Subcutaneous adipose tissue (tissue), 4 donors: ENCODE results near the gene ETS1. TPM values are rescaled to one million over a fixed set of nuclear protein-coding genes. Genes with fewer than 3 reads are reported as not detected.

Source experiments
- total RNA-seq, 4 donors: library from RNA; depleted of rRNA; stranded (reverse); fragments of >200 nt; gene quantifications; one replicate each; pipeline ENCODE4 v1.1.0, GENCODE V29; 2016
- TF ChIP-seq, protein P1 (sequence below): fragments of 450-650 bp; IDR thresholded peaks from one replicate; pipeline ENCODE4 v1.5.1; 2016; ENCODE audit warnings: low read depth, mild to moderate bottlenecking, control low read depth, antibody characterized with exemption, moderate library complexity

The ETS1 gene
- total RNA-seq, 4 donors from 2014 or later, result 57.6 to 149 (median 96.7) TPM

DNA sequence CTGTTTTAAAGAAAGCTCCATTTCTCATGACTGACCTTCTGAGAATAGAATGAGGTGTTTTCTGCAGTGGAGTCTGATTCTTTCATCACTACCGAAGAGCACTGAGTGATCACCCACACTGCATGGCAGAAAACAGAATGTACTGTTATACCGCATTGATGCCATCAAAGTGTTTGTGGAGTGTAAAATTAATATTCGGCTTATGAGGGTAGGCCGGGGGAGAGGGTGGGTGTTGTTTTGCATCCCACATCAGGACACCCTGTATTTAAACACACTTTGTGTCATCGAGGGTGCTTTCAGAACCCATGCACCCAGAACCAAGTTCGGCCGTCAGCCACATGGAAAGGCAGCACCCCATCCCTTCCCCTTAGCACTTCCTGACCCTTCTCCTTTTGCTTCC is 41.3 kb upstream of the ETS1 start:
- TF ChIP-seq, protein P1, sequence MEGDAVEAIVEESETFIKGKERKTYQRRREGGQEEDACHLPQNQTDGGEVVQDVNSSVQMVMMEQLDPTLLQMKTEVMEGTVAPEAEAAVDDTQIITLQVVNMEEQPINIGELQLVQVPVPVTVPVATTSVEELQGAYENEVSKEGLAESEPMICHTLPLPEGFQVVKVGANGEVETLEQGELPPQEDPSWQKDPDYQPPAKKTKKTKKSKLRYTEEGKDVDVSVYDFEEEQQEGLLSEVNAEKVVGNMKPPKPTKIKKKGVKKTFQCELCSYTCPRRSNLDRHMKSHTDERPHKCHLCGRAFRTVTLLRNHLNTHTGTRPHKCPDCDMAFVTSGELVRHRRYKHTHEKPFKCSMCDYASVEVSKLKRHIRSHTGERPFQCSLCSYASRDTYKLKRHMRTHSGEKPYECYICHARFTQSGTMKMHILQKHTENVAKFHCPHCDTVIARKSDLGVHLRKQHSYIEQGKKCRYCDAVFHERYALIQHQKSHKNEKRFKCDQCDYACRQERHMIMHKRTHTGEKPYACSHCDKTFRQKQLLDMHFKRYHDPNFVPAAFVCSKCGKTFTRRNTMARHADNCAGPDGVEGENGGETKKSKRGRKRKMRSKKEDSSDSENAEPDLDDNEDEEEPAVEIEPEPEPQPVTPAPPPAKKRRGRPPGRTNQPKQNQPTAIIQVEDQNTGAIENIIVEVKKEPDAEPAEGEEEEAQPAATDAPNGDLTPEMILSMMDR, result no peak

DNA sequence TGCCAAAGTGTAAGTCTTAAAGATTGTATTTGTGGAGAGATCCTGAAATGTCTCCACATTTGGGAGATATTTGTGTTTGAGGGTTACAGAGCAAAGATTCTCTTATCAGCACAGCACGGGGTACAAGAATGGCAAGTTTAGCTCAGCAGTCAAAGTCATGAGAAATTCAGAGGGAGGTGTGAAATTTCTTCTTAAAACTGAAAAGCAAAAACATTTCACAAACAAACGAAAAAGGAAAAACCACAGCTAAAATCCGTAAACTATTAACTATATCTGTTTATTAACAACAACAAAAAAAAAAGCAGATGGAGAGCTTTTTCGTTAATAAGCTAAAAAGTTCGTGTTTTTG is 40.9 kb upstream of the ETS1 start:
- TF ChIP-seq, protein P1, result no peak

DNA sequence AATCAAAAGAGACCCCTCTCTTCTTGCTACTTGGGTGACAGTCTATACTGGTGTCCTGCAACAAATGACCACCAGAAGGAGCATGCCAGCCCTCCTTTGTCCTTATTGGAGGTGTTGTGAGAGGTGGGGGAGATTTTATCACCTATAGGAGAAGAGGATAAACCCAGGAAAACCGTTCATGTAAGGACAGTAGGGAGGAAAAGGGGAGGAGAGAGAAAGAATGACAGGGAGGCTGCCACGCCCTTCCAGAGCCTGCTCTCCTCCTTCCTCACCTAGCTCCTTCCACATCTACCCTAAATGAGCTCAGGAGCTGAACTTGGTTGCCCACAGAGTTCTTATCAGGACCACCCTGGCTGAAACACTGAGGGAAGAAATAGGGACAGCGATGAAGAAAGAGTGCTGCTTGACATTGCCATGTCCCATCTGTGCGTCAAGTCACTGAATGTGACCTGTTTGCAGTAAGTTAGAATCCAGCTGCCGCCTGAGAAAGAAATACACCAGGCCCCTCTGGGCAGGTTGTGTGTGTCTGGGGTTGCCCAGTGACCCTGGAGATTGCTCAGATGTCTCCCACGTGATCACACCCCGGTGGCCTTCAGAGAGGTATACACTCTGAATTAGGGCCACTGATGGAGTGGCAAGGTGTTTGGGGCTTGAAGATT is 40.4 kb upstream of the ETS1 start:
- TF ChIP-seq, protein P1, result no peak

DNA sequence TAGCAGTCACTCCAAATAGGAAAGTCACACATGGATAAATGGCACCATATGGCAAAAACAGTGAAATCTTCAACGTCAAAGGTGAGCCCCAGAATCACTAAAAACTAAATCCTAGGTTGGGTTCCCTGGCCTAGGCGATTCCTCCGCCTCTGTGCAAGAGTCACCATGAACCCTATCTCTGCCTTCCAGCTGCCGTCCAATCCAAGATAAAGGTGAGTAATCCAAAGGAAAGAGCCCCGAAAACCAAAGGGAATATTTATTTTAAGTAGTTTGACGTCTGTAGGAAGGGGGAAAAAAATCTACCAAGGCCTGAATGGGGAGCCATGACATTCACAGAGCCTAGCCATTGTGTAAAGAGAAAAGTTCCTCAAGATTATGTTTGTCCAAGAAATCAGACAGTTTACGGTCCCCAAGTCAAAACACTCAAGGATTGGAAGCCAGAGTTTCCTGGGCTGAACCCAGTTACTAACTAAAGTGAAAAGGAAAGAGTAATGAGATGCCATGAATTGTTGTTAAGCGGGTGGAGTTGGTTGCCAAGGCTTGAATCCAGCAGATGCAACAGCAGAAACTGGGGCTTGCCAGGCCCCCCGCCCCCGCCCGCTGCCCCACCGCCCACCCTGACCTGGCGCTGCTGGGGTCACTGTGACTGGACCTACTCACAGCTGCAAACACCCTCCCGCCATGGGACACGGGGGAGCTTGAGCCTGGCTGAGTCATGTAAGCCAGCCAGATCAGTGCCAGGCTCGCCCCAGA is 39.7 kb upstream of the ETS1 start:
- TF ChIP-seq, protein P1, result no peak

DNA sequence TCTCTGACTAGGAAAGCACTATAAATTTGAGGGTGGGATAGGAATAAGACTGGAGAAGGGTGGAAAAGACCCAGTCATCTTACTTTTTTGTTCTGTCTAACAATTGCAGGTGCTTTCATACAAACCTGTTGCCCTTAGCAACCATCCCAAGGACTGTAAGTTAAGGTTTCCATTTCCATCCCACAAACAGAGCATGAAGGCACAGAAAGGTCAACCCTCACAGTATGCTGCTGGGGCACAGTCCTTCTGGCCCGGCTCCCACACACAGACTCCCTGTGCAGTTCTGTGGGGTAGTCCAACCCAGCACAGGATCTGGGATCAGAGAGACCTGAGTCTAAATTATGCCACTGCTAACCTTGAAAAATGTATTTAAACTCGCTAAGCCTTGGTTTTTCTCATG is 38.4 kb upstream of the ETS1 start:
- TF ChIP-seq, protein P1, result no peak

DNA sequence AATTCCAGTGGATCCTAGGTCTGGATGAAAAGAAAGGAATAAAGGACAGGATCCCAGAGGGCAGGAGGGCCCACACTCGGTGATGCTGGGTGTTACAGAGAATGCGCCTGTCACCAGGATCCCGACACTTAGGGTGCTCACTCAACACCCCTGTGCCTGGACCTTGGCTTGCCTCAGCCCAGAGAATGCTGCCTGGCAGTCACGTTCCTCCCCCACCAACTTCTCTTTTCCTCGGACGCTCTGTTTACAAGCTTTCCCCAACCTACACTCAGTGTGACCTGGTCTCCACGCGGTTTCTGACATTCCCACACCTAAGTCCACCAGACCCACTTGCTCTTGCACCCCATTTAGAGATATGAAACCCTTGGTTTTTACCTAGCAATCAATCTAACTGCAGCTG is 38.0 kb upstream of the ETS1 start:
- TF ChIP-seq, protein P1, result no peak

DNA sequence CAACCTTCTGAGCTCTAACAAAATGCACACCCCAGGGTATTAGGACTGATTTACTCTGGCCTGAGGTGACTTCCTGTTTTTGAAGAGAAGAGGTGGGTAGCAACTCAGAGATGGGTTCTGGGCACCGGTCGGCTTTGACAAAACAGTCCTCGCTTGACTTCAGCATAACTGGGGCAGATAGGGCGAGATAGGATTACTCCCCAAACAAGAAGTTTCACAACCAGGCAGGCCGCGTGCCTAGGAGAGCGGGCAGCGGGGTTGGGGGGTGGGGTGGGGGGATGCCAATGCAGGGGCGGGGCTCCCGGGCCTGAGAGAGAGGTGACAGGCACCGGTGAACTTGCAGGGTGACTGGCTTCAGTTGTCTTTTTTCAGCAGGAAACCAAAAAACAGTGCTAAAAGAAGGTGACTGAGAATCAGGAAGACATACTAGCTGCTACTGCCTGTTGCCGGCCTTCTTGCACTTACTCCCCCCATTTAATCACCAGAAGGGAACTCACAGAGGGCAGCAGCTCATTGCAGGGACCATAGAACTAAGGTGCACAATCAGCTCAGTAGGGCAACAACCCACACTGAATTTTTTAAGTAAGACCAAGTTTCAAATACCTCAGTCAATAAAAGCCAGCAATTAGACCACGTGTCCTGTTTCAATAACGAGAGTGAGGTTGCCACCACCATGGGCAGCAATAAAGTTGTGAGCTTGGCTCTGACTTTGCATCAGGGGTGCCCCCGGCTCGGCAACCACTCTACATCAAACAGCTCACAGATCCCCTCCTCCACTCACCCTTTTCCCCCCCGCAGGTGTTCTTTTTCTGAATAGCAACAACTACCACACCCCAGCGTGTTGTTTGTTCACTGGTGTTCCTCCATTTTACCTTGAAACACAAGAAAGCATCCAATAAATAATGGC is 37.2 kb upstream of the ETS1 start:
- TF ChIP-seq, protein P1, result no peak
